Trophoblast cell (in vitro differentiated cells and primary cell): ENCODE results near the gene CBFA2T3.

ENCODE experiments used
- DNase-seq, 2 donors: peaks; one replicate each; pipeline ENCODE4 v3.0.0-alpha.2; 2016
- H2AFZ ChIP-seq: 2 replicates; pipeline ENCODE4 v1.6.1; 2013; ENCODE audit warnings: low read length, moderate library complexity, mild to moderate bottlenecking; ENCODE audit not compliant: insufficient read depth, poor library complexity
- H2AK5ac ChIP-seq: 2 replicates; pipeline ENCODE4 v1.6.1; 2013; ENCODE audit warnings: mild to moderate bottlenecking, low read length
- H2BK120ac ChIP-seq: 2 replicates; pipeline ENCODE4 v1.6.1; 2013; ENCODE audit warnings: low read length, mild to moderate bottlenecking, moderate library complexity; ENCODE audit not compliant: insufficient read depth, poor library complexity
- H2BK12ac ChIP-seq: 2 replicates; pipeline ENCODE4 v1.6.1; 2013; ENCODE audit warnings: mild to moderate bottlenecking, low read length, moderate library complexity
- H2BK5ac ChIP-seq: 2 replicates; pipeline ENCODE4 v1.6.1; 2013; ENCODE audit warnings: low read length, low read depth, moderate library complexity, mild to moderate bottlenecking; ENCODE audit not compliant: poor library complexity
- H3K14ac ChIP-seq: 2 replicates; pipeline ENCODE4 v1.6.1; 2013; ENCODE audit warnings: mild to moderate bottlenecking, low read length
- H3K18ac ChIP-seq: 2 replicates; pipeline ENCODE4 v1.6.1; 2013; ENCODE audit warnings: mild to moderate bottlenecking, low read length
- H3K23ac ChIP-seq: 2 replicates; pipeline ENCODE4 v1.6.1; 2013; ENCODE audit warnings: low read length
- H3K27ac ChIP-seq: 2 replicates; pipeline ENCODE4 v1.5.1; 2013; ENCODE audit warnings: low read depth, mild to moderate bottlenecking, inconsistent platforms, low read length, moderate library complexity
- H3K27me3 ChIP-seq: 2 replicates; pipeline ENCODE4 v1.6.1; 2013; ENCODE audit warnings: inconsistent platforms, mild to moderate bottlenecking, low read length, moderate library complexity; ENCODE audit not compliant: insufficient read depth
- H3K36me3 ChIP-seq, 2 experiments: 1 replicate in 1 of 2; 2 replicates in 1 of 2; pipeline ENCODE4 v1.6.1; 2013; ENCODE audit warnings: low read length in 2 of 2, mild to moderate bottlenecking in 2 of 2, moderate library complexity in 1 of 2; ENCODE audit not compliant: insufficient read depth in 2 of 2, control insufficient read depth in 1 of 2
- H3K4ac ChIP-seq: 2 replicates; pipeline ENCODE4 v1.6.1; 2013; ENCODE audit warnings: low read depth, mild to moderate bottlenecking, low read length, moderate library complexity
- H3K4me1 ChIP-seq, 2 experiments: 1 replicate in 1 of 2; 2 replicates in 1 of 2; pipeline ENCODE4 v1.6.1; 2013; ENCODE audit warnings: low read length in 2 of 2, mild to moderate bottlenecking in 2 of 2, moderate library complexity in 1 of 2; ENCODE audit not compliant: insufficient read depth in 2 of 2, control insufficient read depth in 1 of 2
- H3K4me2 ChIP-seq: 2 replicates; pipeline ENCODE4 v1.6.1; 2013; ENCODE audit warnings: inconsistent platforms, mild to moderate bottlenecking, low read length, moderate library complexity
- H3K4me3 ChIP-seq: 2 replicates; pipeline ENCODE4 v1.5.1; 2013; ENCODE audit warnings: mild to moderate bottlenecking, low read depth, low read length, inconsistent platforms
- H3K79me1 ChIP-seq: one replicate; pipeline ENCODE4 v1.6.1; 2013; ENCODE audit warnings: low read length
- H3K79me2 ChIP-seq: 2 replicates; pipeline ENCODE4 v1.6.1; 2013; ENCODE audit warnings: low read length, mild to moderate bottlenecking; ENCODE audit not compliant: control insufficient read depth, insufficient read depth, poor library complexity
- H3K9ac ChIP-seq: 2 replicates; pipeline ENCODE4 v1.6.1; 2013; ENCODE audit warnings: mild to moderate bottlenecking, low read length
- H3K9me3 ChIP-seq: 2 replicates; pipeline ENCODE4 v1.6.1; 2013; ENCODE audit warnings: low read depth, mild to moderate bottlenecking, control low read depth, inconsistent platforms, low read length; ENCODE audit not compliant: insufficient read depth
- H4K12ac ChIP-seq: 2 replicates; pipeline ENCODE4 v1.6.1; 2013; ENCODE audit warnings: low read depth, mild to moderate bottlenecking, low read length, moderate library complexity
- H4K8ac ChIP-seq: 2 replicates; pipeline ENCODE4 v1.6.1; 2013; ENCODE audit warnings: low read depth, mild to moderate bottlenecking, low read length, moderate library complexity
- H4K91ac ChIP-seq: one replicate; pipeline ENCODE4 v1.6.1; 2013; ENCODE audit warnings: low read depth, mild to moderate bottlenecking, low read length, moderate library complexity
- WGBS: extraction: QIAGEN DNeasy Blood & Tissue Kit; methylation state at CpG from one replicate; pipeline ENCODE4 v1.1.7; 2013; ENCODE audit warnings: missing lambda C conversion rate; ENCODE audit not compliant: insufficient read length, insufficient coverage; ENCODE audit errors: extremely low coverage; 5-methylcytosine and 5-hydroxymethylcytosine counted together

Gene CBFA2T3

DNA sequence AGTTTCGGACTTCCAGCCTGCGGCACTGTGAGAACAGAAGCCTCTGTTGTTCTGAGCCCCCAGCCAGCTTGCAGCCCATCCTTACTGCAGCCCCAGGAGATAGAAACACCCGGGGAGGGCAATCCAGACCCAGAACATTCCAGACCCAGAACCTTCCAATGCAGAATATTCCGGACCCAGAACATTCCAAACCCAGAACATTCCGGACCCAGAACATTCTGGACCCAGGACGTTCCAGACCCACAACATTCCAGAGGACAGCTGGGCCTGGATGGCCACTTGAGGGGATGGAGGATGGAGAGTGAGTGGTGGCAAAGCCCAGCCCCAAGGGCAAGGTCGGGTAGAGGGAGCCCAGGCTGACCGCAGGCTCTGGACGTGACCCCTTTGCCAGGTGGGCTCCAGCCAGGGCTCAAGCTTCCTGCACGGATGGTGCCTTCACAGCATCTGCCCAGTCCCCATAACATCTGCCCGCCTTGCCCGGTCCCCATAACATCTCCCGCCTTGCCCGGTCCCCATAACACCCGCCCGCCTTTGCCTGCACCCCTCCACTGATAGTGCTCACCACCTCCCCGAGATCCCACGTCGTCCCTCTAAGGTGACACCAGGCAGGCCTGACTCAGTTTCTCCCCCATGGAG is 3.5 kb downstream of the CBFA2T3 start:
- H4K91ac ChIP-seq = no peak overlapping the region
- no CpG with 5 or more reads among the region's 19 CpGs for WGBS

DNA sequence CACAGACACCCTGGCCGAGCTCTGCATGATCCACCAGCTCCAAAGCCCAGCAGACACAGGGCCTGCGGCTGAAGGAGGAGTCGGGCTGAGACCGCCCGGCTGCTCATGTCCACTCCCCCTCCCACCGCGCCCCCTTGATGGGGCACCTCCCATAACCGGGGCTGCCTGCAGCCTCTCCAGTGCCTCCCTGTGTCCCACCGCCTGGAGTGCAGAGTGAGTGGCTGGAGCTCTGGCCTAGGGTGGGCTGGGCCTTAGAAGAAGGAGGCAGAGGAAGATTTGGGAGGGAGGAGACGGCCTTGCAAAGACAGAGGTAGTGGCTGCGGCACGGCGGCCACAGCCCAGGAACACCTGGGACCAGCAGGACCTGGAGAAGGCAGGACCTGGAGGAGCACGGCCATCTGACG is 4.0 kb downstream of the CBFA2T3 start:
- no peak overlapping the region for H2BK5ac ChIP-seq
- H3K79me1 ChIP-seq = no peaks in the 10 kb centered on the region
- no peak overlapping the region for H2AK5ac ChIP-seq
- H3K18ac ChIP-seq = no peak overlapping the region
- H4K91ac ChIP-seq = no peak overlapping the region
- no peaks in the 10 kb centered on the region for H3K9me3 ChIP-seq
- H3K79me2 ChIP-seq = no peaks in the 10 kb centered on the region
- no peak overlapping the region for H3K9ac ChIP-seq
- WGBS = no CpG with 5 or more reads among the region's 15 CpGs
- no peak overlapping the region for H2AFZ ChIP-seq
- H3K4me1 ChIP-seq = no peaks in the 10 kb centered on the region
- no peak overlapping the region for H4K12ac ChIP-seq
- H3K14ac ChIP-seq = no peak overlapping the region
- no peak overlapping the region for H3K23ac ChIP-seq
- H3K27ac ChIP-seq = no peak overlapping the region
- H3K4me3 ChIP-seq = no peak overlapping the region
- H3K27me3 ChIP-seq = no peaks in the 10 kb centered on the region
- H3K36me3 ChIP-seq = no peaks in the 10 kb centered on the region
- no peak overlapping the region for H3K4me2 ChIP-seq
- no peak overlapping the region for H2BK12ac ChIP-seq
- H4K8ac ChIP-seq = no peak overlapping the region
- DNase-seq = no peak
- no peak overlapping the region for H3K4ac ChIP-seq
- no peak overlapping the region for H2BK120ac ChIP-seq

More for the DNA sequence above, 3.5 kb downstream of the CBFA2T3 start:
- no peak overlapping the region for H3K14ac ChIP-seq
- no peak overlapping the region for H3K27ac ChIP-seq
- H3K79me1 ChIP-seq = no peaks in the 10 kb centered on the region
- no peak for DNase-seq
- no peak overlapping the region for H3K4ac ChIP-seq
- no peaks in the 10 kb centered on the region for H3K9me3 ChIP-seq
- no peaks in the 10 kb centered on the region for H3K79me2 ChIP-seq
- no peak overlapping the region for H3K23ac ChIP-seq
- H2BK120ac ChIP-seq = no peak overlapping the region
- H3K36me3 ChIP-seq = no peaks in the 10 kb centered on the region
- no peak overlapping the region for H3K18ac ChIP-seq
- no peak overlapping the region for H2AK5ac ChIP-seq
- H3K4me3 ChIP-seq = no peak overlapping the region
- no peaks in the 10 kb centered on the region for H3K27me3 ChIP-seq
- no peak overlapping the region for H3K9ac ChIP-seq
- no peak overlapping the region for H3K4me2 ChIP-seq
- H2BK5ac ChIP-seq = no peak overlapping the region
- no peaks in the 10 kb centered on the region for H3K4me1 ChIP-seq
- no peak overlapping the region for H4K8ac ChIP-seq
- no peak overlapping the region for H2AFZ ChIP-seq
- H2BK12ac ChIP-seq = no peak overlapping the region
- no peak overlapping the region for H4K12ac ChIP-seq

DNA sequence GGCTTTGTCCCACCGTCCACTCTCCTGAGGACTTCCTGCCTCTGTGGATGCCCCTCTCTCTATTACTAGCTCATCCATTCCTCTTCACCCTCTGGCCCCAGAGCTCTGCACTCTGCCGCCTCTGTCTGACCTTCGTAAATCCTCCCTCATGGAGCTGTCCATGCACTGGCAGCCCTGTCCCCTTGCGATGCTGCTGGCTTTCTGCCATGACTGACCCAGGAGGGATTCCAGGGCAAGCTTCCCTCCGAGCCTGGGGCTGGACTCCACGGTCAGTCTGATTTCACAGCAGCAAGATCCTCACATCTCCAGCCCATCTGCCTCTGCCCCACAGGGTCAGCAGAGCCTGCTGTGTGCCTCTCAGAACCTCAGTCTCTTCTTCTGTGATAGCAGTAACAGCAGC is 4.7 kb downstream of the CBFA2T3 start:
- no peak overlapping the region for H3K23ac ChIP-seq
- H4K12ac ChIP-seq = no peak overlapping the region
- no peak overlapping the region for H2AFZ ChIP-seq
- WGBS = no CpG with 5 or more reads among the region's 6 CpGs
- no peak overlapping the region for H3K4ac ChIP-seq
- DNase-seq = no peak
- no peaks in the 10 kb centered on the region for H3K9me3 ChIP-seq
- H3K4me1 ChIP-seq = no peaks in the 10 kb centered on the region
- H4K8ac ChIP-seq = no peak overlapping the region
- no peaks in the 10 kb centered on the region for H3K27me3 ChIP-seq
- no peak overlapping the region for H3K18ac ChIP-seq
- H3K27ac ChIP-seq = no peak overlapping the region
- no peak overlapping the region for H3K14ac ChIP-seq
- H3K79me2 ChIP-seq = no peaks in the 10 kb centered on the region
- no peak overlapping the region for H3K9ac ChIP-seq
- H4K91ac ChIP-seq = no peak overlapping the region
- no peaks in the 10 kb centered on the region for H3K36me3 ChIP-seq
- H2BK12ac ChIP-seq = no peak overlapping the region
- H3K79me1 ChIP-seq = no peaks in the 10 kb centered on the region
- no peak overlapping the region for H2AK5ac ChIP-seq
- no peak overlapping the region for H2BK120ac ChIP-seq
- H3K4me2 ChIP-seq = no peak overlapping the region
- H2BK5ac ChIP-seq = no peak overlapping the region
- no peak overlapping the region for H3K4me3 ChIP-seq

DNA sequence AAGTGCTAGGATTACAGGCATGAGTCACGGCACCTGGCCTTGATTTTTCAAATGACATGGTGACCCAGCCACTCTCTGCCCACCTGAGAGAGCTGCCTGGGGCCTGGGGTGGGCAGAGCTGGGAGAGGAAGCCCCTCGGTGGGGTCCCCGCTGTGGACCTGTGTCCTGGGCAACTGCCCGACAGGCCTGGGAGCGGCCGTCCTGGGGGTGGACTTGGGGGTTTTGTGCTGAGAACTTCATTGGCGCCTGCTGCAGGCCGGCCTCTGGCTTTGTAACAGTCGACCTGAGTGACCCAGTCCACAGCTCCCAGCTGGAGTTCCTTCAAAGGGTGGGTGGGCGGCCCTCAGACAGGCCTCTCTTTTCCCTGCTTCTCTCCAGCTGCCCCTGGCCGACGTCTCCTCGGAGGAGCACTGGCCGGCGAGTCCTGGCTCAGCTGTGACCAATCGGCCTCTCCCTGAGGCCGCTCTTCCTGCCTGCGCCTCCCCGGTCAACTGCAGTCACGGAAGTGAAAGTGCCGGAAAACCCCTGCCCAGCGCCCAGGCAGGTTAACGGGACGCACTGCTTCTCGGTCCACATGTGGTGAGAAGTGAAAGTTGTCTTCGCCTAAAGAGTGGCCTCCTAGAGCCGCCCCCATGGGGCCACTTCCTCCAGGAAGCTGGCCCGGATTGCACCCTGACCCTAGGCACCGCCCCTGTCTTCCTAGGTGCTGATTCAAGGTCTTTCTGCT is 5.5 kb downstream of the CBFA2T3 start:
- no peak overlapping the region for H4K8ac ChIP-seq
- H3K27me3 ChIP-seq = no peaks in the 10 kb centered on the region
- H3K4me3 ChIP-seq = peak overlapping the region; percentile 18
- peak in 1 of 2 donors; percentile 34 for DNase-seq
- no peak overlapping the region for H3K23ac ChIP-seq
- no peak overlapping the region for H3K14ac ChIP-seq
- no peaks in the 10 kb centered on the region for H3K9me3 ChIP-seq
- H3K9ac ChIP-seq = no peak overlapping the region
- H2AFZ ChIP-seq = no peak overlapping the region
- H3K4ac ChIP-seq = no peak overlapping the region
- no CpG with 5 or more reads among the region's 29 CpGs for WGBS
- H2AK5ac ChIP-seq = no peak overlapping the region
- no peaks in the 10 kb centered on the region for H3K4me1 ChIP-seq
- no peaks in the 10 kb centered on the region for H3K36me3 ChIP-seq
- no peak overlapping the region for H2BK120ac ChIP-seq
- H3K4me2 ChIP-seq = no peak overlapping the region
- no peak overlapping the region for H4K12ac ChIP-seq
- H3K27ac ChIP-seq = no peak overlapping the region
- no peak overlapping the region for H2BK5ac ChIP-seq
- no peak overlapping the region for H3K18ac ChIP-seq
- H3K79me2 ChIP-seq = no peaks in the 10 kb centered on the region
- no peak overlapping the region for H4K91ac ChIP-seq
- no peak overlapping the region for H2BK12ac ChIP-seq
- H3K79me1 ChIP-seq = no peaks in the 10 kb centered on the region
